IPS-18c (cell line): Measurements from ENCODE around the gene DCLRE1C.
A peak's percentile ranks its signal among the peaks of the same experiment; 100 is the strongest.
"Not testable (repeated sequence)": the region's sequence is repeated elsewhere in the genome, so short reads cannot be mapped to it uniquely, and the experiment has no call there.

ENCODE experiments used
- H3K4me3 ChIP-seq: 2 replicates; pipeline ENCODE4 v1.7.0; 2013; ENCODE audit warnings: low read depth, mild to moderate bottlenecking, low read length, moderate library complexity; ENCODE audit not compliant: insufficient read depth
- H3K9me3 ChIP-seq: one replicate; pipeline ENCODE4 v1.6.1; 2013; ENCODE audit warnings: mild to moderate bottlenecking, low read length, moderate library complexity; ENCODE audit not compliant: control insufficient read depth, insufficient read depth

DCLRE1C gene

DNA sequence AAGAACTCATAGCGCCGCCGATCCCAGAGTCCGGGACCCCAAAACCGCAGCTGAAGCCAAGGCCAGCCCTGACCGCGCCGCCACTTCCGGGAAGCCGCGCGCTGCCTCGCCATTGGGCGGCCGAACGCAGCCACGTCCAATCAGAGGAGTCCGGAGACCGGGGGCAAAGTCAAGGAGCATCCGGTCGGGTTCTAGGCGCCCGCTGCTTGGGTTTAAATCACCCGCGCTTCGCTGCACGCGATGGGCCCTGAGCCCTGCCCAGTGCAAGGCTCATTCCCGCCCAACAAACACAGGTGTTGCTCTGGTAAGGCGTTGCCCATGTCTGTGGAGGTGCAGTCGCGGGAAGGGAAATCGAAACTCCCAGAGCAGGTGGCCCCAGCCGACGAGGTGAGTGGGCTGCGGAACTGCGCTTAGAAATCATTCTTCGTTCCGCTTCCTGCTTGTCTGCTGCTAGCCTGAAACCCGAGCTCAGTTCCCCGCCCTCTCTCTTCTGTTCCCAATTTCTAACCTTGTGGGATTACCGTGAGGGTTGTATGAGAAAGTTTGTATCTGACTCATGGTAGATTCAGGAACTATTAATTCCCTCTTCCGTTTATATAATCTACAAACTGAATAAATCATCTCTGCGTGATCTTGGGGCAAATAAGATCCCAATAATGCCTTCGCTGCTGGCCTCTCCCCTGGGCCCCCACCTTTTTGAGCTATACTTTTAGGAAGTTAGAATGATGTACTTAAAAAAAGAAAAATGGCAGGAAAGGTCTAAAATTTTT, at the start of gene DCLRE1C:
DCLRE1C (minus strand) TSS at position 96 of the 770 bp plus-strand sequence; CDS start at position 10, 86 bp downstream.
- peak within 1 kb of the TSS; percentile 81 for H3K4me3 ChIP-seq
- no peaks in the 10 kb centered on the region for H3K9me3 ChIP-seq

DNA sequence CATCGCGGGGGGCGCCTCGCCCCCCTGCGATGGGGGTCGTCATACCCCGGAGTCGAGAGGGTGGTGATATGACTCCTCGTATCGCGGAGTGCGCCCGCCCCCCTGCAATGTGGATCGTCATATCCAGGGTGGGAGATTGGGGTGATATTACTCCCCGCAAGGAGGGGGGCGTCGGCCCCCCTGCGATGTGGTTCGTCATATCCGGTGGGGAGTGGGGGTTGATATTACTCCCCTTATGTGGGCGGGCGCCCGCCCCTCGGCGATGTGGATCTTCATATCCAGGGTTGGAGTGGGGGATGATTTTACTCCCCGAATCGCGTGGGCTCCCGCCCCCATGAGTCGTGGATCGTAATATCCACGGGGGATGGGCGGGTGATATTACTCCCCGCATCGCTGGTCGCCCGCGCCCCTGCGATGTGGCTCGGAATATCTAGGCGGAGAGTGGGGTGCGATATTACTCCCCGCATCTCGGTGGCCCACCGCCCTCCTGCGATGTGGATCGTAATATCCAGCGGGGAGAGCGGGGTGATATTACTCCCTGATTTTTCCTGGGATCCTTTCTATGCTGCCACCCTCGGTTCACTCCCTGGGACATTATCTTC, 42.2 kb upstream of the DCLRE1C start:
- Histone ChIP-seq H3K4me3 (no peak overlapping the region), H3K9me3 (no peaks in the 10 kb centered on the region)

DNA sequence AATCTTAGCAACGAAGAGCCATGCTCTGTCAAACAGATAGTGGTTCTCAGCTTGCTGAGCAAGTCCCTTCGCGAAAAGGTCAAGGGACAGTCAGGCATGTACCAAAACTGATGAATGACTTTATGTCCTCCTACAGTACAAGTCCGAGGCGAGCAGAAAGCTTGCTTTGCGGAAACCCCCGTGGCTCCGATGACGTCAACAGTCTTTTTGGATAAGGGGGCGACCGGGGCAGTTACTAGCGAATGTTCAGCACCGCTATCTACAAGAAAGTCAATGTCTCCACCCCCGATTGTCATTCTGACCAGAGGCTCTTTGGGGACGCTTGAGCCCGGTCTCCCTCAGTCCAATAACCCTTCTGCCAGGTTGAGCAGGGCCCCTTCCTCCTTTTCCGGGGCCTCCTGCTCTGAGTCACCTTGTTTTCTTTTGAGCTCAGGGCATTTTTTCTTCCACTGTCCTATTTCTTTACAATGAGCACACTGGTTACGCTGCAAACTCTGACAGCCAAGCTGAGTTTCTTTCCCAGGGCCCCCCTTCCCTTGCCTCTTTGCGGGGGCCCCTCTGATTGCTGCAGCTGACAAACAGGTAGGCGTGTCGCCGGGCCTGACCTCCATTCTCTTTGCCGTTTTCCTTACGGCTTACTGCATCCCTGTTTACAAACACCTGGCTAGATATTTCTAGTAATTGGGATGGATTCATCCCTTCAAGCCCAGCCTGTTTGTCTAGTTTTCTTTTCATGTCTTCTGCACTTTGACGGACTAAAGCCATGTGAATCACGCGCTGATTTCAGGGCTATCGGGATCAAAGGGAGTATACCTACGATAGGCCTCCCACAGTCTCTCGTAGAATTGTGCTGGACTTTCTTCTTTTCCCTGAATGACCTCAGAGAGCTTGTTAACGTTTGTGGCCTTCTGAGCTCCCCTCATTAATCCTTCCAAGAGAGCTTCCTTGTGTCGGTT, 39.9 kb upstream of the DCLRE1C start:
- not testable (repeated sequence) for H3K4me3 ChIP-seq, H3K9me3 ChIP-seq

DNA sequence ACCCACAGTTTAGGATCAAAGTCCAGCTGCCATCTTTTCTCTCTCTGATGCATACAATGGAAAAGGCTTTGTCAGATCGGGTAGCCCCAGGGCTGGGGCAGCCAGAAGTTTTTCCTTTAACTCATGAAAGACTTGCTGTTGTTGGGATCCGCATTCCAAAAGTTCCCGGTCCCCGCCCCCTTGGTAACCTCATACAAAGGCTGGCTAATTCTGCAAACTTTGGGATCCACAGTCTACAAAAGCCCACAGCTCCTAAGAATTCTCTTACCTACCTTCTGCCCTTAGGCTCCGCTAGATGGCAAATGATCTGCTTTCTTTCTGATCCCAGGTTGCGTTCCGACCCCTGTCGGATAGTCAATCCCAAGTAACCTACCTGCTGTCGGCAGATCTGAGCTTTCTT, 38.4 kb upstream of the DCLRE1C start:
- not testable (repeated sequence) for H3K9me3 ChIP-seq, H3K4me3 ChIP-seq

DNA sequence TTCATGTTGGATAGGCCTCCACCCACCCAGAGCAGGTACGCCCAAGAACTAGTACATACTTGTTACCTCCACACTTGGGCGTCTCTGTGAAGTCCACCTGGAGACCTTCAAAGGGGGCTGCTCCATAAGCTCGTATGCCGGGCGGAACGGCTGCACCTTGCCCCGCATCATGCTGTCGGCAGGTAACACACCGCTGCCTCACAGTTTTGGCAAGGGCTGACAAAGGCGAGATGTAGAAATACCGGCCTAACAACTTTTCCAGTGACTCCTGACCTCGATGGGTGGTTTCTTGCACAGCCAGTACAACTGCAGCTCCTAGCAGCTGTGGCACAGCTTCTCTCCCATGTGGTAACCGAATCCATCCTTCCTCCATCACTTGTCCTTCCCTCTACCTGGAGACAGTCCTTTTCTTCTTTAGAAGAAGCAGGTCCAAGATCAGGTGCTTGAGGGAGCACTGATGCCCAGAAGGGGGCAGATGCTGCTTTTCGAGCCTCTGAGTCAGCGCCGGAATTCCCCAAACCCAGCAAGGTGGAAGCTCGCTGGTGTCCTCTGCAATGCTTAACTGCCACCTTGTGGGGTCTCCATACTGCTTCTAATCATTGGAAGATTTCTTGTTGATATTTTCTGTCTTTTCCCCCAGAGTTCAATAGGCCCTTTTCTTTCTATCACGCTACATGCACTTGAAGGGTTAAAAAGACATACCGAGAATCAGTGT, 37.3 kb upstream of the DCLRE1C start:
- not testable (repeated sequence) for H3K9me3 ChIP-seq, H3K4me3 ChIP-seq

DNA sequence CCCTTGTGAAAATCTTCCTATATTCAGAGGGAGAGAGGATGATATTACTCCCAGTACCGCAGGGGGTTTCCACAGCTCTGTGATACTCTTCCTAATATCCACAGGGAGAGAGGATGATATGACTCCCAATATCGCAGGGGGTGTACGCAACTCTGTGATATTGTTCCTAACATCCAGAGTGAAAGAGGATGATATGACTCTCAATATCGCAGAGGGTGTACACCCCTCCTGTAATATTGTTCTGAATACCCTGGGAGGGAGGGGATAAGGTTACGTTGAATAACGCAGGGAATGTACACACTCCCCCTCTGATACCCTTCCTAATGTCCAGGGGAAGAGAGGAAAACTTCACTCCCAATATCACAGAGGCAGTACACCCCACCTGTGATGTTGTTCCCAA, 35.7 kb upstream of the DCLRE1C start:
- not testable (repeated sequence) for H3K9me3 ChIP-seq, H3K4me3 ChIP-seq

DNA sequence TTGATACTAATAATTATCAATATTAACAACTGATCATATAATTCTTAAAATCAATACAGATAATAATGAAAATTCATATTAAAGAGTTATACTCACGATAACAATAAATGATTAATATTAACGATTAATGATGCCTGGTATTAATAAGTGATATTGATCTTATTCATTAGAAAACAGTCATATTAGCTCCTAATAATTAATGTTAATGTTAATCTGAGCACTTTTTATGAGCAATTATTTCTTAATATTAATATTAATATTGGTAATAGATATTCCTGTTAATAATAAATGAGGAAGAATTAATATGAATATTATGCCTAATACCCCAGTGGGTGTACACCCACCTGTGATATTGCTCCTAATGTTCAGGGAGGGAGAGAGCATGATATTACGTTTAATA, 28.8 kb upstream of the DCLRE1C start:
- no peaks in the 10 kb centered on the region for H3K9me3 ChIP-seq
- H3K4me3 ChIP-seq, result no peak overlapping the region

DNA sequence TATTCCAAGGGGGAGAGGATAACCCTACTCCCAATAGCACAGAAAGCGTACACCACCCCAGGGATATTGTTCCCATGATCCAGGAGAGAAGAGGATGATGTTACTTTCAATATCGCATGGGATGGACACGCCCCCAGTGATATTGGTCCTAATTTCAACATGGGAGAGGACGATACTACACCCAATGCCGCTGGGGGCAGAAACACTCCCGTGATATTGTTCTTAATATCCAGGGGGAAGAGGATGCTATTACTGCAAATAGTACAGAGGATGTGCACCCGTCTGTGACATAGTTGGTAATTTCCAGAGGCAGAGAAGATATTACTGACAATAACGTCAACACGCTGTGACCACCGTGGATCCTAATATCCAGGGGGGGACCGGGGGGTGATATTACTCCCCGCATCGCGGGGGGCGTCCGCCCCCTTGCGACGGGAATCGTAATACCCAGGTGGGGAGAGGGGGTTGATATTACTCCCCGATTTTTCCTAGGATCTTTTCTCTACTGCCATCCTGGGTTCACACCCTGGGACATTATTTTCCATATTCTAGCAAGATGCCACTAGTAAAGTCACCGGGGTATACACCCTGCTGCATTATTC, 21.9 kb upstream of the DCLRE1C start:
- H3K4me3 ChIP-seq, result no peak overlapping the region
- H3K9me3 ChIP-seq, result no peaks in the 10 kb centered on the region

DNA sequence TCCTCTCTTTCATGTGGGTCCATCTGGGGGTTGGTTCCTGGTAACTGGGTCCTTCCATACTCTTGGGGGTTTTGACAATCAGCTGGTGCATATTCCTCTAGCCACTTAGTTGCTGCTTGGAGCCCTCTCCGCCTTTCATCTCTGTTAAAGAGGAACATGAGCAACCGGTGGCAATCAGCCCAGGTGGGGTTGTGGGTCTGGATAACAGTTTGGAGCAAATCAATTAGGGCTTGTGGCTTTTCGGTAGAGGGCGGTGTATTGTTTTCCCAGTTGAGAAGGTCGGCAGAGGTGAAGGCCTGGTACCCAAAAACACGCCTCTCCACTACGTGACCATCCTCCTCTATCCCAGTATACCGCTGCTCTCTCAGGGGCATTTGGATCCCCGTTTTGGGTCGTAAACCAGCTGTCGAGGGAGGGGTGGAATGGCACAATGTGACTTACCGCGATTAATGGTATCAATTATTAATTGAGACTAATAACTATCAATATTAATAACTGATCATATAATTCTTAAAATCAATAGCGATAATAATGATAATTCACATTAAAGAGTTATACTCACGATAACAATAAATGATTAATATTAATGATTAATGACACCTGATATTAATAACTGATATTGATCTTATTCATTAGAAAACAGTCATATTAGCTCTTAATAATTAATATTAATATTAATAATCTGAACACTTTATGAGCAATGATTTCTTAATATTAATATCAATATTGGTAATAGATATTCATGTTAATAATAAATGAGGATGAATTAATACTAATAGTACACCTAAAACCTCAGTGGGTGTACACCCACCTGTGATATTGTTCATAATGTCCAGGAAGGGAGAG, 20.5 kb upstream of the DCLRE1C start:
- H3K9me3 ChIP-seq, H3K4me3 ChIP-seq: not testable (repeated sequence)

DNA sequence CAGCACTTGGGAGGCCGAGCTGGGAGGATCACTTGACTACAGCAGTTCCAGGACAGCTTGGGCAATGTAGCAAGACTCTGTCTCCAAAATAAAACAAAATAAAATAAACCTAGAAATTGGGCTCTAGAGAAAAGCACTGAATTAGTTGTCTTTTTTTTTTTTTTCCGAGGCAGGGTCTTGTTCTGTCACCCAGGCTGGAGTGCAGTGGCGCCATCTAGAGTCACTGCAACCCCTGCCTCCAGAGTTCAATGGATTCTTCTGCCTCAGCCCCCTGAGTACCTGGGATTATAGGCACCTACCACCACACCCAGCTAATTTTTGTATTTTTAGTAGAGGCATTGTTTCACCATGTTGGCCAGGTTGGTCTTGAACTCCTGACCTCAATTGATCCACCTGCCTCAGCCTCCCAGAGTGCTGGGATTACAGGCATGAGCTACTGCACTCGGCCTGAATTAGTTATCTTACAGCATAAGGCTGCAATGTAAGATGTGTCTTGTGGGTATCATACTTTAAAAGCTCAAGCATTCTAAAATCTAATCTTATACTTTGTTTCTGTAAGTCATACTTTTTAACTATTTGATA, 18.1 kb upstream of the DCLRE1C start:
- no peaks in the 10 kb centered on the region for H3K9me3 ChIP-seq
- H3K4me3 ChIP-seq, result no peak overlapping the region

DNA sequence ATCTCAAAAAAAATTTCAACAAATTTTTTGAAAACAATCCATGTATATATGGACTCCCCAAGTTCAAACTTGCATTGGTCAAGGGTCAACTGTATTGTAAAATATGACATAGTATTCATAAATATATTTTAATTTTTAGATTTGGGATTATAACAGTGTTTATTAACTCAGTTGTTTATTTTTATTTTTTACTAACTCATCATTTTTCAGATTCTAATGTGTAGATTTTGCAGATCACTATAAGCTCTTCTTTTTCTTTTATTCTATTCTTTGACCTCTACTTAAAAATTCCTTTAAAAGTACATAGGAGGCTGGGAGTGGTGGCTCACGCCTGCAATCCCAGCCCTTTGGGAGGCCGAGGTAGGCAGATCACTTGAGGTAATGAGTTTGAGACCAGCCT, 14.0 kb upstream of the DCLRE1C start:
- Histone ChIP-seq H3K9me3 (no peaks in the 10 kb centered on the region), H3K4me3 (no peak overlapping the region)

DNA sequence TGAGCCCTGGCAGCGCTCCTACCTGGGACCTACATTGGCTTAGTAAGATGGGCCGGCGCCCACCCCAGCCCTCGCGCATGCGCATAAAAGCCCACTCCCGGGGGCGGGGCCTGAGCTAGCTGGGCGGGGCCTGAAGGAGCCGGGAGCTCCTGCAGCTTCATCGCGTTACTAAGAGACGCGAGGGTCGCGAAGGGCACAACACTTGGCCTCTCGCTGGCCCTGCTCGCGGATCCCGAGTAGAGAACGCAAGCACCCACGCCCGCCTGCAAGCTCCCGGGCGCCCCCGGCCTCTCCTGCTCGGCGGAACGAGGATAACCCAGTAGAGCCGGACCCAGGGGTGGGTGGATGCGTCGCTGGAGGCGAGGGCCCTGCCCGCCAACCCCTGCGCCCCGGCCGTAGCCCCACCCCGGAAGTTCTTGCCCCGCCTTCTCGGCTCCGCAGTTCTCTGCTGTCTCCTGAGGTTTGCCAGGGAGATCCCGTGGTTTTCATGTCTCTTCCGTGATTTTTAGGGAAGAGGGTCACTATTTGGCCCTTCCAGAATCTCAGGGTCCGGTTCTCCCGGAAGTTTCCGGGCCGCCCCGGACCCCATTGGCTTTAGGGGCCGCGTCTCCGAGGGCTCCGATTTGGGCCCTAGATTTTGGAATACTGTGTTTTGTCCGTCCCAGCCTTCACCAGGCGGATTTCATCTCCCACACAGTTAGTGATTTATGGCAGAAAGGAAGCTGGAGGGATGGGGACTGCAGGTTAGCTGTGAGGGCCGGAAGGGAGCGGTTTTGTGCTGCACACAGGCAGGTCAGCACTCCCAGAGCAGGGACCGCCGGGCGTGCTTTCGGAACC, 5.5 kb upstream of the DCLRE1C start, which contains the start of gene MEIG1:
MEIG1 (plus strand) TSS at position 168 of the 837 bp plus-strand sequence. CDS start 7,081 bp downstream, outside the sequence.
- H3K4me3 ChIP-seq, result peak within 1 kb of the TSS; percentile 86
- H3K9me3 ChIP-seq, result no peaks in the 10 kb centered on the region

DNA sequence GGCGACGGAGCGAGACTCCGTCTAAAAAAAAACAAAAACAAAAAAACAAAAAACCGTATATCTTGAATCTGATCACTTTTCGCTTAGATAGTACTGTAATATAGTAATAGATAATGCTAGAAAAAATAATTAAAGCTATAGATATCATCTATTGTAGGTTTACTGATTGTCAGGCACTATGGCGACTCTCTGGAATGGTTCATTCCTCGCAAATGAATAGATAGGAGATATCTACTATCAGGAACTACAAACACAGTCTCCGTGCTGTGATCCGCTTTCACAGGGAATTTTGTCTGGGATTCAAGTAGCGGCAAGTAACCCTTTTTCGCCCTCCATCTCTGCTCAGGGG, 5.0 kb upstream of the DCLRE1C start:
- Histone ChIP-seq H3K9me3 (no peaks in the 10 kb centered on the region), H3K4me3 (peak overlapping the region; percentile 86)

DNA sequence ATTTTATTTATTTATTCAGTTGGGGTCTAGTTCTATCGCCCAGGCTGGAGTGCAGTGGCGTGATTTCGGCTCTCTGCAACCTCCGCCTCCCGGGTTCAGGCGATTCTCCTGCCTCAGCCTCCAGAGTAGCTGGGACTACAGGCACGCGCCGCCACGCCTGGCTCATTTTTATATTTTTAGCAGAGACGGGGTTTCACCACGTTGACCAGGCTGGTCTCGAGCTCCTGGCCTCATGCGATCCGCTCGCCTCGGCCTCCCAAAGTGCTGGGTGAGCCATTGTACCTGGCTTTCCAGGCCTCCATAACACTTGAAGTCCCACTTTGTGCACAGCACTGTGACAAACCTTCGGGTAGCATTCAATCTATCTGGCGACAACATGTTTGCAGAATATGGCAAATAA, 1.0 kb upstream of the DCLRE1C start:
- Histone ChIP-seq H3K9me3 (no peaks in the 10 kb centered on the region), H3K4me3 (no peak overlapping the region)

DNA sequence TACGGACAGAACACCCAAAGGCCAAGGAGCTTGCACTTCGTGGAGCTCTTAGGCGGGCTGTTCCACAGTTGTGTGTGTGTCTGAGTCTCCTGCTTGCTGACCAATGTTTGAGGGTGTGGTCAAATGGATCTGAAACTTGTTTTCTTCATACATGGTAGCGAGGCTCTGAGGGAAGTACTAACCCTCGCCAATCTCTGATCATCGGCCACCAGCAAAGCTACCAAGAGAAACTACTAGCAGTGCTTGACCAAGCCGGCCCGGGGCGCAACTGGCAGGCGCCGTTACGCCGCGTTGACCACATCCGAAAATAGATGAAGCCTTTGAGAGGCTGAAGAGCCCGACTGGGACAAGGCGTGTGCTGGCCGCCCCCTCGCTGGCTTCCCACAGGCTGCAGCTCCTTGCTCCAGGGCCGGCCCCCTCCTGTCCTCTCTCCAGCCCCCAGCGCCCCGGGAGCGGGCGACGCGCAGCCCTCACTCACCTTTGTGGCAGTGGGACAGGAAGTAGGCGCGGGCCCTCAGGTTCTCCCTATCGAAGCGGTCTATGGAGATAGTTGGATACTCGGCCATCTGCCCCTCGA, 384 bp downstream of the DCLRE1C start:
- peak overlapping the region; percentile 81 for H3K4me3 ChIP-seq
- no peaks in the 10 kb centered on the region for H3K9me3 ChIP-seq
